Stimulated activated CD4-positive, alpha-beta T cell treated with anti-CD3 and anti-CD28 coated beads, TNF-alpha, amount 100 ng/mL, for 4 hours (primary cell): ENCODE results near the gene LNX1.
A peak's percentile ranks its signal among the peaks of the same experiment; 100 is the strongest.

Experiments
- DNase-seq, 3 experiments: peaks; one replicate each; pipeline ENCODE4 v3.0.0-alpha.2; 2020; ENCODE audit warnings: low read depth in 3 of 3

The LNX1 gene

GRCh38 chr4:53572600-53572994 lies 18.7 kb downstream of the LNX1 start:
- no peak for DNase-seq

- no peak for DNase-seq
These were observed 19.2 kb downstream of the LNX1 start for GRCh38 chr4:53571936-53572599.

- DNase-seq, result peak in 1 of 3 experiments; percentile 3
These were observed 27.5 kb downstream of the LNX1 start for GRCh38 chr4:53563824-53564223.

- DNase-seq, result no peak
These were observed 28.9 kb downstream of the LNX1 start for GRCh38 chr4:53562409-53562808.

- DNase-seq, result no peak
These were observed 32.2 kb downstream of the LNX1 start for GRCh38 chr4:53559021-53559620.

GRCh38 chr4:53558065-53558801 lies 33.1 kb downstream of the LNX1 start:
- DNase-seq, result no peak

- no peak for DNase-seq
These were observed 33.6 kb downstream of the LNX1 start for GRCh38 chr4:53557669-53558064.

GRCh38 chr4:53556651-53557050 lies 34.6 kb downstream of the LNX1 start:
- DNase-seq, result no peak

GRCh38 chr4:53553486-53554210 lies 37.6 kb downstream of the LNX1 start:
- DNase-seq, result no peak

GRCh38 chr4:53552711-53553110 lies 38.6 kb downstream of the LNX1 start:
- no peak for DNase-seq

GRCh38 chr4:53551958-53552357 lies 39.3 kb downstream of the LNX1 start:
- no peak for DNase-seq

- no peak for DNase-seq
These were observed 39.9 kb downstream of the LNX1 start for GRCh38 chr4:53551281-53551864.

GRCh38 chr4:53548662-53549061 lies 42.6 kb downstream of the LNX1 start:
- no peak for DNase-seq

- no peak for DNase-seq
These were observed 43.3 kb downstream of the LNX1 start for GRCh38 chr4:53547983-53548382.

- DNase-seq, result no peak
These were observed 45.2 kb downstream of the LNX1 start for GRCh38 chr4:53545942-53546581.

GRCh38 chr4:53545273-53545672 lies 46.0 kb downstream of the LNX1 start:
- no peak for DNase-seq

- no peak for DNase-seq
These were observed 47.7 kb downstream of the LNX1 start for GRCh38 chr4:53543561-53543960.

GRCh38 chr4:53541577-53542206 lies 49.6 kb downstream of the LNX1 start:
- DNase-seq, result no peak

GRCh38 chr4:53538756-53539155 lies 52.5 kb downstream of the LNX1 start:
- DNase-seq, result no peak

- DNase-seq, result no peak
These were observed 53.7 kb downstream of the LNX1 start for GRCh38 chr4:53537606-53538005.

- no peak for DNase-seq
These were observed 55.0 kb downstream of the LNX1 start for GRCh38 chr4:53536328-53536727.
